Dedifferentiated amniotic fluid mesenchymal stem cell (primary cell): ENCODE measurements around the gene CACNA1H.
"Not testable (repeated sequence)": the region's sequence is repeated elsewhere in the genome, so short reads cannot be mapped to it uniquely, and the experiment has no call there.

Experiments used
- DNase-seq: peaks from one replicate; pipeline ENCODE4 v3.0.0-alpha.2; 2016; ENCODE audit errors: extremely low spot score

The CACNA1H gene

GRCh38 chr16:1192384-1193073, 39.6 kb downstream of the CACNA1H start:
- DNase-seq = no peak

GRCh38 chr16:1193143-1193824, 40.4 kb downstream of the CACNA1H start:
- no peak for DNase-seq

- DNase-seq = no peak
Measured at GRCh38 chr16:1193825-1194581, 41.1 kb downstream of the CACNA1H start.

DNA sequence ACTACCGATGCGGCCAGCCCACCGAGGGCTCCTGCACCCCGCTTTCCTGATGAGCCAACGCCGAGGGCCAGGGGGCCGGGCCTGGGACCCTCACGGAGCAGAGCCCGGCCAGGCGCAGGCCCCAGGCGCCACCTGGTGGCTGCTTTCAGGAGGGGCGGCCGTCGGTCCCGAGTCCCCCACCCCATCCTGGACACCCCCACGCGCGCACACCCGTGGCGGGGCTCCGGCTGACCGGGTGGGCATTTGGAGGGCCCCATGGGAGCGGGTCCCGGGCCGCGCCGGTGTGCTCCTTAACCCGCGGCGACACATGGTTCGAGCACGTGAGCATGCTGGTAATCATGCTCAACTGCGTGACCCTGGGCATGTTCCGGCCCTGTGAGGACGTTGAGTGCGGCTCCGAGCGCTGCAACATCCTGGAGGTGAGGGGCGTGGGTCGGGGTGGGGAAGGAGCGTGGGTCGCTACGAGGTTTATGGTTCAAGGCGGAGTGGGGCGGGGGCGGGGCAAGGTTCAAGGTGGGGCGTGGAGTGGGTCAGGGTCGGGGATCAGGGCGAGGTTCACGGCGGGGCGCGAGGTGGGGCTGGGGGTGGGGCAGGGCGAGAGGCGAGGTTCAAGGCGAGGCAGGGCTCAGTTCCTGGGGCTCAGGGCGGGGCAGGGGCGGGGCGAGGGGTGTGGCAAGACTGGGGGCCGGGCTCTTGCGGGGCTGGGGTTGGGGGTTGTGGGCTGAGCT, 41.9 kb downstream of the CACNA1H start:
- no peak for DNase-seq

DNA sequence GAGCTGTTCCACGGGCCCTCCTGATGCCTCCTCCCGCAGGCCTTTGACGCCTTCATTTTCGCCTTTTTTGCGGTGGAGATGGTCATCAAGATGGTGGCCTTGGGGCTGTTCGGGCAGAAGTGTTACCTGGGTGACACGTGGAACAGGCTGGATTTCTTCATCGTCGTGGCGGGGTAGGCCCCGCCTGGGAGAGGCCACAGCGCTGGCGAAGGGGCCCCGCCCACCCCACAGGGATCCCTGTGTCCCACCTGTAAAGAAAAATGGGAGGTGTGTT, 42.4 kb downstream of the CACNA1H start:
- no peak for DNase-seq

- no peak for DNase-seq
Measured at GRCh38 chr16:1196494-1196893, 43.6 kb downstream of the CACNA1H start.

- no peak for DNase-seq
Measured at GRCh38 chr16:1197237-1197866, 44.4 kb downstream of the CACNA1H start.

- DNase-seq = no peak
Measured at GRCh38 chr16:1198194-1198593, 45.3 kb downstream of the CACNA1H start.

GRCh38 chr16:1198671-1199346, 45.9 kb downstream of the CACNA1H start:
- not testable (repeated sequence) for DNase-seq

DNA sequence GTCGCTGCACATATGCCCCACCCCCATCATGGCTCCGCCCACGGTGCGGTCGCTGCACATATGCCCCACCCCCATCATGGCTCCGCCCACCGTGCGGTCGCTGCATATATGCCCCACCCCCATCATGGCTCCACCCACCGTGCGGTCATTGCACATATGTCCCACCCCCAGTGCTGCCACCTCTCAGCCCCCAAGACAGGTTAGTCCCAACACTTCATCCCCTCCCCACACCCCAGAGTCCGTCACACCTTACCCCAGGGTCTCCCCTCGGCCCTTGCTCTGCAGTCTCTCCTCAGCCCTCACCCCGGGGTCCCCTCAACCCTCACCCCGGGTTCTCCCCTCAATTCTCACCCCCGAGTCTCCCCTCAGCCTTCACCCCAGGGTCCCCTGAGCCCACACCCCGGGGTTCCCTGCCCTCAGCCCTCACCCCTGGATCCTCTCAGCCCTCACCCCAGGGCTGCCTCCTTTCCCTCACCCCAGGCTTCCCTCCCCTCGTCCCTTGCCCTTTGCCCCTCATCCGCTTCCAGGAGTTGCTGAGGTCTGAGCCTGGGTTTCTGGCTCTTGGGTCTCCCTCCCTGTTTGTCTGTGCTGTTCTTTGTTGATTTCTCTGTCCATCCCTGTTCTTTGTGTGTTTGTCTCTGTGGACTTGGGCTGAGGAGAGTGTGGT, 46.6 kb downstream of the CACNA1H start:
- no peak for DNase-seq

DNA sequence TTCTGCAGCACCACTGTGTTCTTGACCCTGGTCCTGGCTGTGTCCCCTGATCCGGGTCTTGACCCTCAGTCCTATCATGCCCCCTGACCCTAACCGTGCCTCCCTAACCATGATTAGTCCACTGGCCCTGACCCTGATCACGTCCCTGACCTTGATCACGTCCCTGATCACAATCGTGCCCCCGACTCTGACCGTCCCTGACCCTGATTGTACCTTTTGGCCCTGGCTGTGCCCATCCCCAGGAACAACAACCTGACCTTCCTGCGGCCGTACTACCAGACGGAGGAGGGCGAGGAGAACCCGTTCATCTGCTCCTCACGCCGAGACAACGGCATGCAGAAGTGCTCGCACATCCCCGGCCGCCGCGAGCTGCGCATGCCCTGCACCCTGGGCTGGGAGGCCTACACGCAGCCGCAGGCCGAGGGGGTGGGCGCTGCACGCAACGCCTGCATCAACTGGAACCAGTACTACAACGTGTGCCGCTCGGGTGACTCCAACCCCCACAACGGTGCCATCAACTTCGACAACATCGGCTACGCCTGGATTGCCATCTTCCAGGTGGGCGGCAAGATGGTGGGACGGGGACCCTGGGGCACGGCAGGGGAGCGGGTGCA, 47.2 kb downstream of the CACNA1H start:
- DNase-seq = no peak

- no peak for DNase-seq
Measured at GRCh38 chr16:1201444-1201843, 48.5 kb downstream of the CACNA1H start.

- no peak for DNase-seq
Measured at GRCh38 chr16:1202274-1202673, 49.4 kb downstream of the CACNA1H start.

DNA sequence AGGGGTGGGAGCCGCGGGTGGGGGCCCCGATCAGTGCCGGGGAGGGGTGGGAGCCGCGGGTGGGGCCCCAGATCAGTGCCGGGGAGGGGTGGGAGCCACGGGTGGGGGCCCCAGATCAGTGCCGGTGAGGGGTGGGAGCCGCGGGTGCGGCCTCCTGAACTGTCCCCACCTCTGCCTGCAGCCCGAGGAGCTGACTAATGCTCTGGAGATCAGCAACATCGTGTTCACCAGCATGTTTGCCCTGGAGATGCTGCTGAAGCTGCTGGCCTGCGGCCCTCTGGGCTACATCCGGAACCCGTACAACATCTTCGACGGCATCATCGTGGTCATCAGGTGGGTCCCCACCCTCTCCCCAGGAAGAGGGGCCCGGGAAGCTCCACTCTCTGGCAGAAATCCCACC, 52.0 kb downstream of the CACNA1H start:
- no peak for DNase-seq

DNA sequence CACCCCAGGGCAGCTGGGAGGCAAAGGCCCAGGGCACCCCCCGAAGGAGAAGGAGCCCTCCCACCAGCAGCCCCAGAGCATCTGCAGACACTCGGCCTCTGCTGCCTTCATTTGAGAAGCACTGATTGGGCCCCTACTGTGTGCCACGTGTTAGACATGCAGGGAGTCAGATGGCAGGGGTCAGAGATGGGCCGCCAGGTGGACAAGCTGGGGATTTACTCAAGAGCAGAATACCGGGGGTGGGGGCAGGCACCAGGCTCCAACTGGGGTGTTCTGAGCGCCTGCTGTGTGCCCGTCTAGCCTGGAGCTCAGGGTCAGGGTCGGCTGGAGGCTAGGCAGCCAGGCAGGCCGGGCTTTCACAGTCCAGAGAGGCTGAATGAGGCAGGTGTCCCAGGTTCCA, 53.4 kb downstream of the CACNA1H start:
- DNase-seq = no peak

GRCh38 chr16:1206786-1207185, 53.9 kb downstream of the CACNA1H start:
- DNase-seq = no peak

DNA sequence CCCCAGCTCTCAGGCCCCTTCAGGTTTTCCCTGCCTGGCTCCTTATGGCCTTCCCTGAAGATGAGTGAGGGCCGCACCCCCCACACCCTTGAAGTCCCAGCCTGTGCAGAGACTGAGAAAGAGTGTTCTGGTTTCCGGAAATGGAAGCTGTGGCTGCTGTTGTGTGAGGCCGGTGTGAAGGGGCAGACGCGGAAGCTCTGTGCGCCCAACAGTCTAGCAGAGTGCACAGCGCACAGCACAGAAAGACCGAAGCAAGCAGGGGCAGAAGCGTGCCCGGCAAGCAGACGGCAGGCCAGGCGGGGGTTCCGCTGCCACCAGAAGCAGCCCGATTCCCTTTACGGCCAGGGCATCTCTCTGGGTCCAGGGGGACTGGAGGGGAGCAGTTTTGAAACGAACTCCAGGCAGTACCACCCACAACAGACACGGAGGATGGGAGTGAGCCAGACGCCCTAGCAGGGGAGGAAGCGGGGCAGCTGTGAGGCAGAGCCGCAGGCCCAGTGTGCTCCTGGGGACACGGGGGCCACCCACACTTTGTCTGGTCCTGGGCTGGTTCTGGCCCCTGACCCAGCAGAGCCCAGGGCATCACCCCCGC, 55.4 kb downstream of the CACNA1H start:
- DNase-seq = no peak

DNA sequence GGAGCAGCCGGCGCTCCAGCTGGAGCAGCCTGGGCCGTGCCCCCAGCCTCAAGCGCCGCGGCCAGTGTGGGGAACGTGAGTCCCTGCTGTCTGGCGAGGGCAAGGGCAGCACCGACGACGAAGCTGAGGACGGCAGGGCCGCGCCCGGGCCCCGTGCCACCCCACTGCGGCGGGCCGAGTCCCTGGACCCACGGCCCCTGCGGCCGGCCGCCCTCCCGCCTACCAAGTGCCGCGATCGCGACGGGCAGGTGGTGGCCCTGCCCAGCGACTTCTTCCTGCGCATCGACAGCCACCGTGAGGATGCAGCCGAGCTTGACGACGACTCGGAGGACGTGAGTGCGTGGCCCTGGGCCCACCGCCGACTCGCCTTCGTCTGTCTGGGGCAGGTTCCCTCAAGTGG, 56.2 kb downstream of the CACNA1H start:
- DNase-seq = no peak

GRCh38 chr16:1210461-1210860, 57.6 kb downstream of the CACNA1H start:
- no peak for DNase-seq
